Gastroesophageal sphincter (tissue), 4 donors: ENCODE data around the gene ZFP14. TPM values are rescaled to one million over a fixed set of nuclear protein-coding genes. Genes with fewer than 3 reads are reported as not detected.
"Not testable (repeated sequence)": the region's sequence is repeated elsewhere in the genome, so short reads cannot be mapped to it uniquely, and the experiment has no call there.

ENCODE experiments used
- ATAC-seq: fragments of 150-250 bp; one replicate; pipeline ENCODE4 v1.9.1; 2016; ENCODE audit warnings: mild to moderate bottlenecking, moderate library complexity
- H3K27ac ChIP-seq, 4 donors: fragments of 200-600 bp; sonication (generic) in 3 of 4; 1 replicate in 3 of 4; 2 replicates in 1 of 4; pipeline ENCODE4 v1.5.1; 2016 to 2019
- H3K27me3 ChIP-seq: fragments of 200-600 bp; sonication (generic); one replicate; pipeline ENCODE4 v1.5.1; 2019
- H3K36me3 ChIP-seq, 2 donors: fragments of 200-600 bp; sonication (generic); one replicate each; pipeline ENCODE4 v1.5.1; 2019; ENCODE audit warnings: control low read depth in 1 of 2
- H3K4me1 ChIP-seq, 3 donors: fragments of 200-600 bp; sonication (generic); 1 replicate in 2 of 3; 2 replicates in 1 of 3; pipeline ENCODE4 v1.5.1; 2016 to 2019; ENCODE audit warnings: control low read depth in 2 of 3
- H3K4me3 ChIP-seq, 2 donors: fragments of 200-600 bp; sonication (generic); one replicate each; pipeline ENCODE4 v1.5.1; 2019; ENCODE audit warnings: mild to moderate bottlenecking in 1 of 2, moderate library complexity in 1 of 2
- H3K9me3 ChIP-seq, 3 donors: fragments of 200-600 bp; sonication (generic); one replicate each; pipeline ENCODE4 v1.5.1; 2017 to 2019; ENCODE audit warnings: control low read depth in 2 of 3
- WGBS, 2 donors: methylation state at CpG; one replicate each; pipeline ENCODE4 v1.1.5; 2018; ENCODE audit warnings: low coverage in 1 of 2; 5-methylcytosine and 5-hydroxymethylcytosine counted together
- total RNA-seq, 4 donors: library from RNA; depleted of rRNA; stranded (reverse); fragments of >200 nt; gene quantifications; one replicate each; pipeline ENCODE4 v1.1.0, GENCODE V29; 2016

ZFP14 gene
- total RNA-seq, 4 donors from 2014 or later: 3.6 to 10.6 (median 4.1) TPM

- not testable (repeated sequence) for H3K4me3 ChIP-seq, H3K27me3 ChIP-seq, H3K36me3 ChIP-seq, H3K27ac ChIP-seq, H3K9me3 ChIP-seq, H3K4me1 ChIP-seq, ATAC-seq
- WGBS, 2 donors: no CpG with 5 or more reads among the region's 30 CpGs
These were observed 86.7 kb downstream of the ZFP14 start for GRCh38 chr19:36292317-36292716.

Other genes with a start within 250 kb of the ZFP14 start
- gene CAPNS1, start 239.1 kb downstream of the ZFP14 start, total RNA-seq: 100 to 1,000 TPM; 151 to 237 (median 210) TPM
- 10 to 100 TPM; 50.4 to 66.6 (median 61.7) TPM for gene COX7A1, start 226.8 kb downstream of the ZFP14 start, total RNA-seq
- gene ZNF565, start 164.5 kb downstream of the ZFP14 start, total RNA-seq: 1 to 10 TPM; 4.4 to 6.3 (median 5.8) TPM
- 10 to 100 TPM; 57.9 to 98.2 (median 75.2) TPM for gene ZNF146, start 164.1 kb downstream of the ZFP14 start, total RNA-seq
- gene ZFP82, start 39.4 kb upstream of the ZFP14 start, total RNA-seq: 1 to 10 TPM; 5.9 to 8.0 (median 7.2) TPM
- gene ZNF566, start 110.4 kb upstream of the ZFP14 start, total RNA-seq: 10 to 100 TPM; 12.6 to 24.2 (median 19.7) TPM
- 10 to 100 TPM in 1 of 4 donors, 1 to 10 TPM in 3; 6.9 to 13.9 (median 8.4) TPM for gene ZNF260, start 149.1 kb upstream of the ZFP14 start, total RNA-seq
- 10 to 100 TPM; 13.2 to 25.2 (median 16.2) TPM for gene ZNF529, start 194.1 kb upstream of the ZFP14 start, total RNA-seq
- 10 to 100 TPM in 2 of 4 donors, 1 to 10 TPM in 2; 6.9 to 26.0 (median 16.6) TPM for gene ZNF382, start 226.1 kb upstream of the ZFP14 start, total RNA-seq